HUES48 (cell line): ENCODE results near the gene ATP9B.

ENCODE experiments used
- H3K27ac ChIP-seq: one replicate; pipeline ENCODE4 v1.7.0; 2013; ENCODE audit warnings: low read depth, low read length, inconsistent platforms
- H3K27me3 ChIP-seq: 2 replicates; pipeline ENCODE4 v1.6.1; 2013; ENCODE audit warnings: mild to moderate bottlenecking, low read length; ENCODE audit not compliant: control insufficient read depth, insufficient read depth
- H3K36me3 ChIP-seq: 2 replicates; pipeline ENCODE4 v1.6.1; 2013; ENCODE audit warnings: low read length; ENCODE audit not compliant: control insufficient read depth, insufficient read depth
- H3K4me1 ChIP-seq: 2 replicates; pipeline ENCODE4 v1.6.1; 2013; ENCODE audit warnings: mild to moderate bottlenecking, low read length; ENCODE audit not compliant: control insufficient read depth, insufficient read depth
- H3K4me3 ChIP-seq: 2 replicates; pipeline ENCODE4 v1.5.1; 2013; ENCODE audit warnings: mild to moderate bottlenecking, low read depth, low read length
- H3K9ac ChIP-seq: 2 replicates; pipeline ENCODE4 v1.6.1; 2013; ENCODE audit warnings: mild to moderate bottlenecking, low read depth, low read length, moderate library complexity
- H3K9me3 ChIP-seq: 2 replicates; pipeline ENCODE4 v1.6.1; 2013; ENCODE audit warnings: low read length; ENCODE audit not compliant: control insufficient read depth, insufficient read depth

The ATP9B gene

DNA sequence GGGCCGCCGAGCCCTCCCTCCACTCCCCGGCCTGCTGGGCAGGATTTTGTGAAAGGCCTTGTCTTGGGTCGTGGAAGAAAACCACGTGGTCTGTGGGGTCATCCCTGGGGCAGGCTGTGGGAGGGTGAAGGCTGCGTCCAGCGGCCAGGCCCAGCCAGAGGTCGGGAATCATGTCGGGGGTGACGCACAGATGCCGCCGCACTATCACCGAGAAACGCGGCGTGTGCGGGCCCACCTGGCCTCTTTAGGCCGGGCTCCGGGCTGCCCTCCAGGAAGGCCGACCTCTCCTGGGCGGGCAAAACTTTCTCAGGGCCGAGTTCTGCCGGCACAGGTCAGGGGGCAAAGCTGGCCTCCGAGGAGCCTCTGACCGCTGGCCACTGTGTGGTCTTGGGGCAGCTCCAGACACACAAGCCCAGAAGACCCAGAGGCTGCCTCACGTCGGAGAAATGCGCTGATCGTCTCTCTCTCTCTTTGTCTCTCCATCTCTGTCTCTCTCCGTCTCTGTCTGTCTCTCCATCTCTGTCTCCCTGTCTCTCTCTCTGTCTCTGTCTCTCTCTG lies 354.9 kb downstream of the ATP9B start:
- Histone ChIP-seq H3K9ac (no peak overlapping the region), H3K4me1 (no peaks in the 10 kb centered on the region; the same call in 1 of the 2 replicates), H3K9me3 (no peaks in the 10 kb centered on the region), H3K27me3 (no peaks in the 10 kb centered on the region), H3K27ac (no peak overlapping the region), H3K4me3 (no peak overlapping the region), H3K36me3 (no peaks in the 10 kb centered on the region)

DNA sequence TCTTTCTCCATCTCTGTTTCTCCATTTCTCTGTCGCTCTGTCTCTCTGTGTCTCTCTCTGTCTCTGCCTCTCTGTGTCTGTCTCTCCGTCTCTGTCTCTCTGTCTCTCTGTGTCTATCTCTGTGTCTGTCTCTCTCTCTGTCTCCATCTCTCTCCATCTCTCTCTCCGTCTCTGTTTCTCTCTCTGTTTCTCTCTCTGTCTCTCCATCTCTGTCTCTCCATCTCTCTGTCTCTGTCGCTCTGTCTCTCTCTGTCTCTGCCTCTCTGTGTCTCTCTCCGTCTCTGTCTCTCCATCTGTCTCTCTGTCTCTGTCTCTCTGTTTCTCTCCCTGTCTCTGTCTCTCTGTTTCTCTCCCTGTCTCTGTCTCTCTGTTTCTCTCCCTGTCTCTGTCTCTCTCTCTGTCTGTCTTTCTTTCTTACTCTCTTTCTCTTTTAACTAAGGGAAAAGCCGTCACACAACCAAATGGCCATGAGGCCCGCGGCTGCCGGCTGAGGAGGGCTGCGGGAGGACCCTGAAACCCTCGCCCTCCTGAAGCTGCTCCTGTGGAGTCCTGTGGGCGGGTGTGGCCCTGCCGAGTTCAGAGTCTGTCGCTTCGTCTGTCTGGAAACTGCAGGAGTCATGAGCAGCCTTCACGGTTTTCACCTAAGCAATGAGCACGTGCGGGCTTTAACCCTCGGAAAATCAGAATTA lies 355.8 kb downstream of the ATP9B start:
- Histone ChIP-seq H3K9me3 (no peaks in the 10 kb centered on the region), H3K27me3 (no peaks in the 10 kb centered on the region), H3K36me3 (no peaks in the 10 kb centered on the region), H3K9ac (no peak overlapping the region), H3K4me1 (no peaks in the 10 kb centered on the region; the same call in 1 of the 2 replicates), H3K4me3 (no peak overlapping the region), H3K27ac (no peak overlapping the region)

DNA sequence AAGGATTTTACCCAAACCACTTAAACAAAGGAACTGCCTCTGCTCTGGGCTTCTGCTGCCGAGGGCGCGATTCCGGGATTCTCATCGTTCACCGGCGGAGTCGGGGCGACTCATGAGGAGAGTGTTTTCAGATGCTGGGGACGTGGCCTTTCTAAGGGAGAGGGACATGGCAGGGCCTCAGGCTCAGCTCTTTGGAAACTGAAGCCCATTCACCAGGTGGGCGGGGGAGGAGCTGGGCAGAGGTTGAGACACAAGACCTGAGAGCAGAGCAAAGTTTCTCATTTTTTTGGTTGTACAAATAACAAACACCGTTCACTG lies 356.3 kb downstream of the ATP9B start:
- no peak overlapping the region for H3K9ac ChIP-seq
- no peak overlapping the region for H3K4me3 ChIP-seq
- no peak overlapping the region for H3K27ac ChIP-seq
- no peaks in the 10 kb centered on the region for H3K27me3 ChIP-seq
- H3K9me3 ChIP-seq = no peaks in the 10 kb centered on the region
- no peaks in the 10 kb centered on the region; the same call in 1 of the 2 replicates for H3K4me1 ChIP-seq
- no peaks in the 10 kb centered on the region for H3K36me3 ChIP-seq

DNA sequence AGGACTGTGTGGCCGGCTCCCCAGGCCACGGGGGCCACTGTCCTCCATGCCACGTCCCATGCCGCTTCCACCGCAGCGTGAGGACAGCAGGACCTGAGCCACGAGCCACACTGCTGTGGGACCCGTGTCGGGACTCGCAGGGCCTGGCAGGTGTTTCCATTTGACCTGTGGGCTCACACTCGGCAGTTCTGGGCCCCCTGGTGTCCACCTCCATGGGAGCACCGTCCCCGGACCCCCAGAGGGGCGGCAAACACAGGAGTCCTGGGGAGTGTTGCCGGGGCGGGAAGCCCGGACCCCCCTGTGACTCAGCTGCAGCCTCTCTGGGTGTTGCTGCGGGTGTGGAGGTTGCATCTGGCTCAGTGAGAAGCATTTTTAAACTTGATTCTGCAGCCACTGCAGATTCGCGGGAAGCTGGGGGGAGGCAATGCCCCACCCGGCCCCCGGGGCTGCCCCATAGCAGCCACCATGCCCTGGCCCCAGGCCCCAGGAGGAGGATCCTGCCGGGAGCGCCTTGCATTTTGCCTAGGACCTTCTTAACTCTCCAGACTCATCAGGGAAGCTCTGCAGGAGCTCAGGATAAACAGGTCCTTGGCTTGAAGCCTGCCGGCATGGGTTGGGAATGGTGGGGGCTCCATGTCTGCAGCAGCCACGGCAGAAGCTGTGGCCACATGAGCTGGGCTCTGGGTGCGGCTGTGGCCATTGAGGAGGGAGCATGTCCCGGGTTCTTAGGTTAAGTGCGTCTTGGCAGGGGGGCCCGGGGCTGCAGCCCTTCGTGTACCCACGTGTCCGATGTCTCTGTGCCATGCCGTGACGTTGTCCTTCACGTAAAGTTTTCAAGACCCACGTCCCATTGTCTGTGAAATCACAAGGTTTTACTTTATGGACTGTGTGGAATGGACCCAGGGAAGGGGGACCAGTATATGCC lies 357.4 kb downstream of the ATP9B start:
- H3K27ac ChIP-seq = no peak overlapping the region
- H3K9ac ChIP-seq = no peak overlapping the region
- H3K9me3 ChIP-seq = no peaks in the 10 kb centered on the region
- no peaks in the 10 kb centered on the region; the same call in 1 of the 2 replicates for H3K4me1 ChIP-seq
- no peak overlapping the region for H3K4me3 ChIP-seq
- H3K36me3 ChIP-seq = no peaks in the 10 kb centered on the region
- H3K27me3 ChIP-seq = no peaks in the 10 kb centered on the region

DNA sequence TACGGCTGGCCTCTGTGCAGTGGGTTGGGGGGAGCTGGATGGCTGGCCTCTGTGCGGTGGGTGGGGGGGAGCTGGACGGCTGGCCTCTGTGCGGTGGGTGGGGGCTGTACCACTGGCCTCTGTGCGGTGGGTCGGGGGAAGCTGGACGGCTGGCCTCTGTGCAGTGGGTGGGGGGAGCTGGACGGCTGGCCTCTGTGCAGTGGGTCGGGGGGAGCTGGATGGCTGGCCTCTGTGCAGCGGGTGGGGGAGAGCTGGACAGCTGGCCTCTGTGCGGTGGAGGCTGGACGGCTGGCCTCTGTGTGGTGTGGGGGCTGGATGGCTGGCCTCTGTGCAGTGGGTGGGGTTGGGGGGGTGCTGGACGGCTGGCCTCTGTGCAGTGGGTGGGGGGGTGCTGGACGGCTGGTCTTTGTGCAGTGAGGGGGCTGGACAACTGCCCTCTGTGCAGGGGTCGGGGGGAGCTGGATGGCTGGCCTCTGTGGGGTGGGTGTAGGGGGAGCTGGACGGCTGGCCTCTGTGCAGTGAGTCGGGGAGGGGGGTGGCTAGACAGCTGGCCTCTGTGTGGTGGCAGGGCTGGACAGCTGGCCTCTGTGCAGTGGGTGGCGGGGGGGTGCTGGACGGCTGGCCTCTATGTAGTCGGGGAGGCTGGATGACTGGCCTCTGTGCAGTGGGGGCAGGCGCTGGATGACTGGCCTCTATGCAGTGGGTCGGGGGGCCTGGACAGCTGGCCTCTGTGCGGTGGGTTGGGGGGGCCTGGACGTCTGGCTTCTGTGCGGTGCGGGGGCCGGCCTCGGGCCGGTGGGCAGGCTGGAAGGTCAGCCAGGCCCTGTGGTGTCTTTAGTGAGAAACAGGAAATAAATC lies 358.4 kb downstream of the ATP9B start:
- no peaks in the 10 kb centered on the region; the same call in 1 of the 2 replicates for H3K4me1 ChIP-seq

More for the DNA sequence above, 358.4 kb downstream of the ATP9B start:
- Histone ChIP-seq H3K4me3 (no peak overlapping the region), H3K9ac (no peak overlapping the region), H3K27ac (no peak overlapping the region), H3K9me3 (no peaks in the 10 kb centered on the region), H3K36me3 (no peaks in the 10 kb centered on the region), H3K27me3 (no peaks in the 10 kb centered on the region)
